ENCODE data around the gene KCNAB3. TPM values are rescaled to one million over a fixed set of nuclear protein-coding genes. Genes with fewer than 3 reads are reported as not detected.

The KCNAB3 gene
- total and polyA plus RNA-seq, 2 donors (not counting 3 experiments of a cell fraction or from before 2014, with no cell fraction given) = 1.3 to 2.4 TPM

DNA sequence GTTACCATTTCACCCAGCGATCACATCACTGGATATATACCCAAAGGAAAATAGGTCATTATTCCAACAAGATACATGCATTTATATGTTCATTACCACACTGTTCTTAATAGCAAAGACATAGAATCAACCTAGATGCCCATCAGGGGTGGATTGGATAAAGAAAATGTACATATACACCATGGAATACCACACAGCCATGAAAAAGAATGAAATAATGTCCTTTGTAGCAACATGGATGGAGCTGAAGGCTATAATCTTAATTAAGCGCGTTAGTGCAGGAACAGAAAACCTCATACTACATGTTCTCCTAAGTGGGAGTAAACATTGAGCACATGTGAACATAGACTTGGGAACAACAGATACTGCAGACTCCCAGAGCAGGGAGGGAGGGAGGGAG, 20.9 kb upstream of the KCNAB3 start:
- H3K9me3 ChIP-seq (replicated peaks; ENCODE audit: control insufficient read depth, insufficient read depth, low read length) = no peaks in the 10 kb centered on the region
- H3K9me1 ChIP-seq (replicated peaks; ENCODE audit: control insufficient read depth, extremely low read depth, insufficient read depth, low read length) = no peaks in the 10 kb centered on the region
- dilution Hi-C loops (cut with MboI; ENCODE audit: extremely low pct_ligation_motif_present, low sequenced_read_pairs) (no loop called here), intact Hi-C loops (cut with micrococcal nuclease) (no loop called here)
- ChIA-PET POLR2A (no interaction called here), CTCF (no interaction called here)
- DNase-seq (ENCODE audit: low read depth, low spot score) = no peak
- FAIRE-seq = no peak
- H3K27ac ChIP-seq (ENCODE audit: insufficient read depth, low read depth, low read length) = no peak overlapping the region
- H3K4me2 ChIP-seq (ENCODE audit: insufficient read depth, low read length) = no peak overlapping the region
- H3K4me1 ChIP-seq (ENCODE audit: control insufficient read depth, extremely low read depth, insufficient read depth, low read length) = no peaks in the 10 kb centered on the region
- no peaks in the 10 kb centered on the region for H4K20me1 ChIP-seq (replicated peaks; ENCODE audit: control insufficient read depth, extremely low read depth, insufficient read depth, low read length)
- H2AFZ ChIP-seq (ENCODE audit: low read depth, low read length) = no peak overlapping the region
- H3K9ac ChIP-seq (replicated peaks; ENCODE audit: extremely low read depth, insufficient read depth, low read length) = no peak overlapping the region
- BruUV-seq (replicated peaks) = no TSS peak
- H3K36me3 ChIP-seq (ENCODE audit: control insufficient read depth in 2 of 2, extremely low read depth in 1 of 2, insufficient read depth in 2 of 2, low read length in 2 of 2) = peaks cover 12 to 19% of the 10 kb centered on the region in 2 experiments
- TF ChIP-seq POLR2AphosphoS5 (IDR thresholded peaks at IDR 0.05; ENCODE audit: insufficient read depth, low read depth, low read length) = no peak
- TF ChIP-seq, protein P1, sequence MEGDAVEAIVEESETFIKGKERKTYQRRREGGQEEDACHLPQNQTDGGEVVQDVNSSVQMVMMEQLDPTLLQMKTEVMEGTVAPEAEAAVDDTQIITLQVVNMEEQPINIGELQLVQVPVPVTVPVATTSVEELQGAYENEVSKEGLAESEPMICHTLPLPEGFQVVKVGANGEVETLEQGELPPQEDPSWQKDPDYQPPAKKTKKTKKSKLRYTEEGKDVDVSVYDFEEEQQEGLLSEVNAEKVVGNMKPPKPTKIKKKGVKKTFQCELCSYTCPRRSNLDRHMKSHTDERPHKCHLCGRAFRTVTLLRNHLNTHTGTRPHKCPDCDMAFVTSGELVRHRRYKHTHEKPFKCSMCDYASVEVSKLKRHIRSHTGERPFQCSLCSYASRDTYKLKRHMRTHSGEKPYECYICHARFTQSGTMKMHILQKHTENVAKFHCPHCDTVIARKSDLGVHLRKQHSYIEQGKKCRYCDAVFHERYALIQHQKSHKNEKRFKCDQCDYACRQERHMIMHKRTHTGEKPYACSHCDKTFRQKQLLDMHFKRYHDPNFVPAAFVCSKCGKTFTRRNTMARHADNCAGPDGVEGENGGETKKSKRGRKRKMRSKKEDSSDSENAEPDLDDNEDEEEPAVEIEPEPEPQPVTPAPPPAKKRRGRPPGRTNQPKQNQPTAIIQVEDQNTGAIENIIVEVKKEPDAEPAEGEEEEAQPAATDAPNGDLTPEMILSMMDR (IDR thresholded peaks at IDR 0.05; ENCODE audit: extremely low read depth in 1 of 2, insufficient read depth in 1 of 2, low read depth in 1 of 2, low read length in 2 of 2) = no peak
- TF ChIP-seq JUN (IDR thresholded peaks at IDR 0.05; ENCODE audit: borderline replicate concordance, insufficient read depth, insufficient read length, low read depth) = no peak
- no peak for TF ChIP-seq MYC (IDR thresholded peaks at IDR 0.05; ENCODE audit: low read depth, low read length)
- TF ChIP-seq GATA2 (IDR thresholded peaks at IDR 0.05; ENCODE audit: insufficient read depth, insufficient read length, low read depth, low read length) = no peak
- TF ChIP-seq FOS (IDR thresholded peaks at IDR 0.05; ENCODE audit: borderline replicate concordance, insufficient read depth, low read length) = no peak
- TF ChIP-seq, protein P2, sequence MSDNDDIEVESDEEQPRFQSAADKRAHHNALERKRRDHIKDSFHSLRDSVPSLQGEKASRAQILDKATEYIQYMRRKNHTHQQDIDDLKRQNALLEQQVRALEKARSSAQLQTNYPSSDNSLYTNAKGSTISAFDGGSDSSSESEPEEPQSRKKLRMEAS (IDR thresholded peaks at IDR 0.05; ENCODE audit: insufficient read depth, insufficient read length) = no peak
- TF ChIP-seq EZH2 (IDR thresholded peaks at IDR 0.05; ENCODE audit: borderline replicate concordance, low read depth, low read length, severe bottlenecking) = no peak
- TF ChIP-seq POLR2A (IDR thresholded peaks at IDR 0.05; ENCODE audit: low read depth, low read length) = no peak
- H3K79me2 ChIP-seq (ENCODE audit: control insufficient read depth, insufficient read depth, low read length) = no peaks in the 10 kb centered on the region
- H3K27me3 ChIP-seq (ENCODE audit: control insufficient read depth in 2 of 2, insufficient read depth in 2 of 2, low read length in 2 of 2) = no peaks in the 10 kb centered on the region
- no peak overlapping the region for H3K4me3 ChIP-seq (replicated peaks in 1 of 3; ENCODE audit: insufficient read depth in 1 of 3, low read depth in 1 of 3, low read length in 3 of 3)
